ENCODE measurements around the gene THAP7.

THAP7 gene

GRCh38 chr22:20997536-20998257 is 4.2 kb downstream of the THAP7 start:
- H3K9me3 ChIP-seq (ENCODE audit: control insufficient read depth in 1 of 2, low read length in 2 of 2), result no peaks in the 10 kb centered on the region
- no peak overlapping the region for H3K9ac ChIP-seq (ENCODE audit: low read depth in 1 of 2, low read length in 2 of 2)
- H3K36me3 ChIP-seq (ENCODE audit: control insufficient read depth in 1 of 2, insufficient read depth in 2 of 2, low read length in 2 of 2), result peaks cover 8 to 63% of the 10 kb centered on the region in 2 donors
- no peak overlapping the region for H3K4me3 ChIP-seq (ENCODE audit: low read depth in 1 of 2, low read length in 2 of 2)
- H3K4me1 ChIP-seq (ENCODE audit: control insufficient read depth in 1 of 2, insufficient read depth in 2 of 2, low read length in 2 of 2), result peaks cover 12 to 23% of the 10 kb centered on the region in 2 donors
- H3K27ac ChIP-seq (ENCODE audit: low read depth, low read length), result no peak overlapping the region
- no peaks in the 10 kb centered on the region for H3K27me3 ChIP-seq (ENCODE audit: control insufficient read depth in 1 of 2, insufficient read depth in 2 of 2, low read length in 2 of 2)

- Histone ChIP-seq H3K9ac (ENCODE audit: low read depth in 1 of 2, low read length in 2 of 2) (no peak overlapping the region), H3K27me3 (ENCODE audit: control insufficient read depth in 1 of 2, insufficient read depth in 2 of 2, low read length in 2 of 2) (no peaks in the 10 kb centered on the region), H3K36me3 (ENCODE audit: control insufficient read depth in 1 of 2, insufficient read depth in 2 of 2, low read length in 2 of 2) (peaks cover 15 to 71% of the 10 kb centered on the region in 2 donors), H3K9me3 (ENCODE audit: control insufficient read depth in 1 of 2, low read length in 2 of 2) (no peaks in the 10 kb centered on the region), H3K4me3 (ENCODE audit: low read depth in 1 of 2, low read length in 2 of 2) (no peak overlapping the region), H3K4me1 (ENCODE audit: control insufficient read depth in 1 of 2, insufficient read depth in 2 of 2, low read length in 2 of 2) (peaks cover 12 to 22% of the 10 kb centered on the region in 2 donors), H3K27ac (ENCODE audit: low read depth, low read length) (no peak overlapping the region)
Measured at GRCh38 chr22:20996598-20997535, 5.1 kb downstream of the THAP7 start.

- Histone ChIP-seq H3K27ac (ENCODE audit: low read depth, low read length) (no peak overlapping the region), H3K4me1 (ENCODE audit: control insufficient read depth in 1 of 2, insufficient read depth in 2 of 2, low read length in 2 of 2) (peaks cover 12 to 16% of the 10 kb centered on the region in 2 donors), H3K9me3 (ENCODE audit: control insufficient read depth in 1 of 2, low read length in 2 of 2) (no peaks in the 10 kb centered on the region), H3K4me3 (ENCODE audit: low read depth in 1 of 2, low read length in 2 of 2) (no peak overlapping the region), H3K9ac (ENCODE audit: low read depth in 1 of 2, low read length in 2 of 2) (no peak overlapping the region), H3K27me3 (ENCODE audit: control insufficient read depth in 1 of 2, insufficient read depth in 2 of 2, low read length in 2 of 2) (no peaks in the 10 kb centered on the region), H3K36me3 (ENCODE audit: control insufficient read depth in 1 of 2, insufficient read depth in 2 of 2, low read length in 2 of 2) (peaks cover 18 to 80% of the 10 kb centered on the region in 2 donors)
Measured at GRCh38 chr22:20996031-20996410, 5.9 kb downstream of the THAP7 start.

- H3K4me1 ChIP-seq (ENCODE audit: control insufficient read depth in 1 of 2, insufficient read depth in 2 of 2, low read length in 2 of 2), result peaks cover 6 to 11% of the 10 kb centered on the region in 2 donors
- H3K27me3 ChIP-seq (ENCODE audit: control insufficient read depth in 1 of 2, insufficient read depth in 2 of 2, low read length in 2 of 2), result no peaks in the 10 kb centered on the region
- H3K9me3 ChIP-seq (ENCODE audit: control insufficient read depth in 1 of 2, low read length in 2 of 2), result no peaks in the 10 kb centered on the region
- no peak overlapping the region for H3K27ac ChIP-seq (ENCODE audit: low read depth, low read length)
- H3K36me3 ChIP-seq (ENCODE audit: control insufficient read depth in 1 of 2, insufficient read depth in 2 of 2, low read length in 2 of 2), result peaks cover 18 to 85% of the 10 kb centered on the region in 2 donors
- H3K9ac ChIP-seq (ENCODE audit: low read depth in 1 of 2, low read length in 2 of 2), result no peak overlapping the region
- H3K4me3 ChIP-seq (ENCODE audit: low read depth in 1 of 2, low read length in 2 of 2), result no peak overlapping the region
Measured at GRCh38 chr22:20995329-20996030, 6.4 kb downstream of the THAP7 start.

- Histone ChIP-seq H3K27me3 (ENCODE audit: control insufficient read depth in 1 of 2, insufficient read depth in 2 of 2, low read length in 2 of 2) (no peaks in the 10 kb centered on the region), H3K4me3 (ENCODE audit: low read depth in 1 of 2, low read length in 2 of 2) (no peak overlapping the region), H3K9ac (ENCODE audit: low read depth in 1 of 2, low read length in 2 of 2) (no peak overlapping the region), H3K27ac (ENCODE audit: low read depth, low read length) (no peak overlapping the region), H3K9me3 (ENCODE audit: control insufficient read depth in 1 of 2, low read length in 2 of 2) (no peaks in the 10 kb centered on the region), H3K4me1 (ENCODE audit: control insufficient read depth in 1 of 2, insufficient read depth in 2 of 2, low read length in 2 of 2) (peaks cover under 1 to 5% of the 10 kb centered on the region in 2 donors), H3K36me3 (ENCODE audit: control insufficient read depth in 1 of 2, insufficient read depth in 2 of 2, low read length in 2 of 2) (peaks cover 18 to 86% of the 10 kb centered on the region in 2 donors)
Measured at GRCh38 chr22:20994902-20995241, 7.0 kb downstream of the THAP7 start.

GRCh38 chr22:20994128-20994901 is 7.6 kb downstream of the THAP7 start:
- Histone ChIP-seq H3K4me3 (ENCODE audit: low read depth in 1 of 2, low read length in 2 of 2) (no peak overlapping the region), H3K27me3 (ENCODE audit: control insufficient read depth in 1 of 2, insufficient read depth in 2 of 2, low read length in 2 of 2) (no peaks in the 10 kb centered on the region), H3K9ac (ENCODE audit: low read depth in 1 of 2, low read length in 2 of 2) (no peak overlapping the region), H3K36me3 (ENCODE audit: control insufficient read depth in 1 of 2, insufficient read depth in 2 of 2, low read length in 2 of 2) (peaks cover 18 to 80% of the 10 kb centered on the region in 2 donors), H3K27ac (ENCODE audit: low read depth, low read length) (no peak overlapping the region), H3K9me3 (ENCODE audit: control insufficient read depth in 1 of 2, low read length in 2 of 2) (no peaks in the 10 kb centered on the region), H3K4me1 (ENCODE audit: control insufficient read depth in 1 of 2, insufficient read depth in 2 of 2, low read length in 2 of 2) (no peaks in the 10 kb centered on the region)

- H3K4me3 ChIP-seq (ENCODE audit: low read depth in 1 of 2, low read length in 2 of 2), result no peak overlapping the region
- no peaks in the 10 kb centered on the region for H3K9me3 ChIP-seq (ENCODE audit: control insufficient read depth in 1 of 2, low read length in 2 of 2)
- H3K36me3 ChIP-seq (ENCODE audit: control insufficient read depth in 1 of 2, insufficient read depth in 2 of 2, low read length in 2 of 2), result peaks cover 18 to 73% of the 10 kb centered on the region in 2 donors
- H3K27ac ChIP-seq (ENCODE audit: low read depth, low read length), result no peak overlapping the region
- H3K9ac ChIP-seq (ENCODE audit: low read depth in 1 of 2, low read length in 2 of 2), result no peak overlapping the region
- no peaks in the 10 kb centered on the region for H3K27me3 ChIP-seq (ENCODE audit: control insufficient read depth in 1 of 2, insufficient read depth in 2 of 2, low read length in 2 of 2)
- H3K4me1 ChIP-seq (ENCODE audit: control insufficient read depth in 1 of 2, insufficient read depth in 2 of 2, low read length in 2 of 2), result no peaks in the 10 kb centered on the region
Measured at GRCh38 chr22:20993304-20994127, 8.4 kb downstream of the THAP7 start.

GRCh38 chr22:20992456-20993303 is 9.2 kb downstream of the THAP7 start:
- Histone ChIP-seq H3K27me3 (ENCODE audit: control insufficient read depth in 1 of 2, insufficient read depth in 2 of 2, low read length in 2 of 2) (no peaks in the 10 kb centered on the region), H3K36me3 (ENCODE audit: control insufficient read depth in 1 of 2, insufficient read depth in 2 of 2, low read length in 2 of 2) (peaks cover 21 to 73% of the 10 kb centered on the region in 2 donors), H3K4me1 (ENCODE audit: control insufficient read depth in 1 of 2, insufficient read depth in 2 of 2, low read length in 2 of 2) (no peaks in the 10 kb centered on the region), H3K9ac (ENCODE audit: low read depth in 1 of 2, low read length in 2 of 2) (no peak overlapping the region), H3K4me3 (ENCODE audit: low read depth in 1 of 2, low read length in 2 of 2) (no peak overlapping the region), H3K9me3 (ENCODE audit: control insufficient read depth in 1 of 2, low read length in 2 of 2) (no peaks in the 10 kb centered on the region), H3K27ac (ENCODE audit: low read depth, low read length) (no peak overlapping the region)
